Thyroid gland (tissue), 4 donors: ENCODE results near the gene ZNF281. TPM values are rescaled to one million over a fixed set of nuclear protein-coding genes. Genes with fewer than 3 reads are reported as not detected.

ENCODE experiments used
- DNase-seq, 2 donors: peaks; one replicate each; pipeline ENCODE4 v3.0.0-alpha.2; 2019
- H3K27ac ChIP-seq, 3 donors: fragments of 200-600 bp; sonication (generic); 1 replicate in 2 of 3; 2 replicates in 1 of 3; pipeline ENCODE4 v1.5.1; 2016 to 2019; ENCODE audit warnings: mild to moderate bottlenecking in 1 of 3, moderate library complexity in 1 of 3
- H3K27me3 ChIP-seq: fragments of 200-600 bp; sonication (generic); one replicate; pipeline ENCODE4 v1.5.1; 2019
- H3K36me3 ChIP-seq, 2 donors: fragments of 200-600 bp; sonication (generic); one replicate each; pipeline ENCODE4 v1.5.1; 2016 to 2019
- H3K4me1 ChIP-seq, 2 donors: fragments of 200-600 bp; sonication (generic); one replicate each; pipeline ENCODE4 v1.5.1; 2017 to 2019
- H3K4me3 ChIP-seq, 3 donors: fragments of 200-600 bp; sonication (generic); replicated peaks in 1 of 3; 1 replicate in 2 of 3; 2 replicates in 1 of 3; pipeline ENCODE4 v1.5.1; 2016; ENCODE audit warnings: mild to moderate bottlenecking in 1 of 3
- H3K9me3 ChIP-seq: fragments of 200-600 bp; sonication (generic); one replicate; pipeline ENCODE4 v1.5.1; 2017
- CTCF ChIP-seq, 6 experiments: fragments of 200-600 bp in 3 of 6; fragments of 450-650 bp in 3 of 6; sonication (generic) in 3 of 6; IDR thresholded peaks; one replicate each; pipeline ENCODE4 v1.5.1; 2016 to 2019; ENCODE audit warnings: antibody characterized with exemption in 6 of 6, mild to moderate bottlenecking in 2 of 6, inconsistent platforms in 1 of 6, moderate library complexity in 1 of 6
- POLR2A ChIP-seq, 2 donors: fragments of 450-650 bp; IDR thresholded peaks; one replicate each; pipeline ENCODE4 v1.6.1; 2017; ENCODE audit warnings: antibody characterized with exemption in 2 of 2, mild to moderate bottlenecking in 2 of 2, moderate library complexity in 1 of 2
- WGBS, 2 donors: methylation state at CpG; one replicate each; pipeline ENCODE4 v1.1.5; 2017; 5-methylcytosine and 5-hydroxymethylcytosine counted together
- intact Hi-C: fragments of 100-400 bp; cut with DNase I; formaldehyde crosslinking; loops from one replicate; pipeline ENCODE4 v1.15.1; 2023
- total RNA-seq, 4 donors: library from RNA; depleted of rRNA; stranded (reverse); fragments of >200 nt; gene quantifications; one replicate each; pipeline ENCODE4 v1.2.3, GENCODE V29; 2016

ZNF281 gene
- total RNA-seq, 4 donors from 2014 or later = 9.8 to 16.9 (median 12.5) TPM

GRCh38 chr1:200365897-200366426 is 43.9 kb downstream of the ZNF281 start:
- WGBS, 2 donors = 90 to 100% methylated on average over 2 of the region's 2 CpGs
- Histone ChIP-seq H3K9me3 (no peaks in the 10 kb centered on the region), H3K4me3 (no peak overlapping the region), H3K27ac (no peak overlapping the region), H3K27me3 (no peaks in the 10 kb centered on the region), H3K36me3 (no peaks in the 10 kb centered on the region), H3K4me1 (peaks cover 0 to 5% of the 10 kb centered on the region in 2 donors)
- intact Hi-C loops = no loop called here
- DNase-seq = no peak
- no peak for TF ChIP-seq POLR2A (IDR thresholded peaks at IDR 0.05)
- no peak for TF ChIP-seq CTCF (IDR thresholded peaks at IDR 0.05)

- Histone ChIP-seq H3K36me3 (no peaks in the 10 kb centered on the region), H3K4me3 (no peak overlapping the region), H3K27ac (no peak overlapping the region), H3K9me3 (no peaks in the 10 kb centered on the region), H3K27me3 (no peaks in the 10 kb centered on the region), H3K4me1 (peaks cover 0 to 5% of the 10 kb centered on the region in 2 donors)
- WGBS, 2 donors = 76 to 79% methylated on average over 5 of the region's 5 CpGs
- no peak for DNase-seq
- intact Hi-C loops = no loop called here
- no peak for TF ChIP-seq POLR2A (IDR thresholded peaks at IDR 0.05)
- no peak for TF ChIP-seq CTCF (IDR thresholded peaks at IDR 0.05)
These were observed 45.0 kb downstream of the ZNF281 start for GRCh38 chr1:200364831-200365230.

- no peak for DNase-seq
- Histone ChIP-seq H3K27me3 (no peaks in the 10 kb centered on the region), H3K4me1 (peaks cover 0 to 5% of the 10 kb centered on the region in 2 donors), H3K27ac (no peak overlapping the region), H3K4me3 (no peak overlapping the region), H3K36me3 (no peaks in the 10 kb centered on the region), H3K9me3 (no peaks in the 10 kb centered on the region)
- WGBS, 2 donors = 84 to 89% methylated on average over 2 of the region's 2 CpGs
- TF ChIP-seq POLR2A (IDR thresholded peaks at IDR 0.05) (no peak), CTCF (IDR thresholded peaks at IDR 0.05) (no peak)
- intact Hi-C loops = no loop called here
These were observed 45.6 kb downstream of the ZNF281 start for GRCh38 chr1:200364091-200364759.

DNA sequence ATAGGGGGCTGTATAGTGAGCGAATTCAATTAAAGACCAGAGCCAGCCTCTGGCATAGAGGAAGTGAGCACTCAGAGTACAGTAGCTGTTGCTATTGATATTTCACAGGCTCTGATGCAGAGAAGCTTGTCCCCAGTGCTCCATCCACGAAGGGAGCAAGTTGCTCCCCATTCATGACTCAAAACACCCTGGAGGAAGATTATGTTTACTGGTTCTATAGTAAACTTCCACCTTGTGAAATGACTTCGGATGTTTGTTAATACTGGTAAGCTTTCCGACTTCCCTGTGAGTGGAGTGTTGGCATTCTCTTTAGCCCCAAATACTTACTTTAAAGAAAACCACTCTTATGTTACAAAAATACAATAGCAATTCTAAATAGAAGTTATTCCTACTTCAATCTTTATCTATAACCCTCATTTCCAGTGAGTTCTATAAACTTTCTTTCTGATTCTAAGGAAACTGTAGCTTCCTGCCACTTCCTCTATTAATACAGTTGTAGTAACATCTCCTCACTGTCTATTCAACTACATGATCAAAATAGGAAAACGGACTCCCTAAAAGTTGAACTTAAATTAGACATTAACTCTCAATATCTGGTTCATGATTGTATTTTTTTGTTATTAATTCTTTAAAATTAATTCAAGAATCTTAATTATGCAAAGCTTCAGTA is 46.4 kb downstream of the ZNF281 start:
- H3K36me3 ChIP-seq = no peaks in the 10 kb centered on the region
- H3K9me3 ChIP-seq = no peaks in the 10 kb centered on the region
- no peak overlapping the region for H3K4me3 ChIP-seq
- intact Hi-C loops = no loop called here
- peaks cover 0 to 5% of the 10 kb centered on the region in 2 donors for H3K4me1 ChIP-seq
- H3K27me3 ChIP-seq = no peaks in the 10 kb centered on the region
- no peak for TF ChIP-seq POLR2A (IDR thresholded peaks at IDR 0.05)
- TF ChIP-seq CTCF (IDR thresholded peaks at IDR 0.05) = no peak
- DNase-seq = no peak
- WGBS, 2 donors = 74% methylated on average over 5 of the region's 5 CpGs
- no peak overlapping the region for H3K27ac ChIP-seq

GRCh38 chr1:200362421-200362820 is 47.4 kb downstream of the ZNF281 start:
- WGBS, 2 donors = 81 to 89% methylated on average over 2 of the region's 2 CpGs
- peaks cover 0 to 5% of the 10 kb centered on the region in 2 donors for H3K4me1 ChIP-seq
- intact Hi-C loops = no loop called here
- H3K9me3 ChIP-seq = no peaks in the 10 kb centered on the region
- no peak for DNase-seq
- H3K27me3 ChIP-seq = no peaks in the 10 kb centered on the region
- no peak overlapping the region for H3K4me3 ChIP-seq
- H3K36me3 ChIP-seq = no peaks in the 10 kb centered on the region
- H3K27ac ChIP-seq = no peak overlapping the region
- TF ChIP-seq POLR2A (IDR thresholded peaks at IDR 0.05) (no peak), CTCF (IDR thresholded peaks at IDR 0.05) (no peak)
